Uterus (tissue), 4 donors: ENCODE measurements around the gene ALG12. TPM values are rescaled to one million over a fixed set of nuclear protein-coding genes. Genes with fewer than 3 reads are reported as not detected.

Source experiments
- DNase-seq, 2 donors: peaks; one replicate each; pipeline ENCODE4 v3.0.0-alpha.2; 2019 to 2020
- H3K27ac ChIP-seq, 2 donors: fragments of 200-600 bp; sonication (generic); 1 replicate in 1 of 2; 2 replicates in 1 of 2; pipeline ENCODE4 v1.5.1; 2016 to 2018
- H3K27me3 ChIP-seq, 2 donors: fragments of 200-600 bp; sonication (generic); one replicate each; pipeline ENCODE4 v1.5.1; 2018 to 2019; ENCODE audit warnings: control low read depth in 1 of 2
- H3K36me3 ChIP-seq, 2 donors: fragments of 200-600 bp; sonication (generic); one replicate each; pipeline ENCODE4 v1.5.1; 2019; ENCODE audit warnings: control low read depth in 1 of 2
- H3K4me1 ChIP-seq, 2 donors: fragments of 200-600 bp; sonication (generic); one replicate each; pipeline ENCODE4 v1.5.1; 2018 to 2019; ENCODE audit warnings: control low read depth in 1 of 2
- H3K4me3 ChIP-seq, 2 donors: fragments of 200-600 bp; sonication (generic); 1 replicate in 1 of 2; 2 replicates in 1 of 2; pipeline ENCODE4 v1.5.1; 2018 to 2019; ENCODE audit warnings: mild to moderate bottlenecking in 1 of 2
- H3K9me3 ChIP-seq, 2 donors: fragments of 200-600 bp; sonication (generic); one replicate each; pipeline ENCODE4 v1.5.1; 2019; ENCODE audit warnings: control low read depth in 1 of 2
- CTCF ChIP-seq, 4 experiments: fragments of 200-600 bp in 2 of 4; fragments of 450-650 bp in 2 of 4; sonication (generic) in 2 of 4; IDR thresholded peaks; one replicate each; pipeline ENCODE4 v1.5.1; 2016 to 2019; ENCODE audit warnings: antibody characterized with exemption in 4 of 4, mild to moderate bottlenecking in 2 of 4, moderate library complexity in 1 of 4
- POLR2A ChIP-seq, 2 donors: fragments of 450-650 bp; IDR thresholded peaks; one replicate each; pipeline ENCODE4 v1.6.1; 2016; ENCODE audit warnings: antibody characterized with exemption in 2 of 2, mild to moderate bottlenecking in 1 of 2, moderate library complexity in 1 of 2
- intact Hi-C: fragments of 100-400 bp; cut with DNase I; formaldehyde crosslinking; loops from one replicate; pipeline ENCODE4 v1.15.1; 2023; ENCODE audit warnings: low total_unique reads
- total RNA-seq, 4 donors: library from RNA; depleted of rRNA in 3 of 4; stranded (reverse); fragments of >200 nt in 3 of 4; gene quantifications; one replicate each; pipeline versions ENCODE4 v1.1.0 to v1.2.4, GENCODE V29; 2014 to 2023
- donor health status: DM: yes; HTN: yes; CAD: no.

Gene ALG12
- total RNA-seq, 4 donors from 2014 or later, result 11.8 to 22.5 (median 18.3) TPM

GRCh38 chr22:49884075-49884474 is 34.2 kb downstream of the ALG12 start:
- Histone ChIP-seq H3K36me3 (no peaks in the 10 kb centered on the region), H3K4me3 (no peak overlapping the region), H3K4me1 (no peaks in the 10 kb centered on the region), H3K9me3 (peaks cover 0 to 7% of the 10 kb centered on the region in 2 donors), H3K27me3 (no peaks in the 10 kb centered on the region), H3K27ac (no peak overlapping the region)
- no peak for DNase-seq
- intact Hi-C loops, result no loop called here
- TF ChIP-seq CTCF (IDR thresholded peaks at IDR 0.05) (no peak), POLR2A (IDR thresholded peaks at IDR 0.05) (no peak)

GRCh38 chr22:49883294-49883640 is 35.0 kb downstream of the ALG12 start:
- Histone ChIP-seq H3K36me3 (no peaks in the 10 kb centered on the region), H3K9me3 (peaks cover 0 to 7% of the 10 kb centered on the region in 2 donors), H3K27ac (no peak overlapping the region), H3K27me3 (no peaks in the 10 kb centered on the region), H3K4me1 (no peaks in the 10 kb centered on the region), H3K4me3 (no peak overlapping the region)
- TF ChIP-seq POLR2A (IDR thresholded peaks at IDR 0.05), result no peak
- no peak for TF ChIP-seq CTCF (IDR thresholded peaks at IDR 0.05)
- no peak for DNase-seq
- intact Hi-C loops, result no loop called here

GRCh38 chr22:49882519-49883293 is 35.5 kb downstream of the ALG12 start:
- intact Hi-C loops, result no loop called here
- Histone ChIP-seq H3K27me3 (no peaks in the 10 kb centered on the region), H3K27ac (no peak overlapping the region), H3K4me1 (no peaks in the 10 kb centered on the region), H3K4me3 (no peak overlapping the region), H3K9me3 (peaks cover 0 to 7% of the 10 kb centered on the region in 2 donors), H3K36me3 (no peaks in the 10 kb centered on the region)
- no peak for TF ChIP-seq CTCF (IDR thresholded peaks at IDR 0.05)
- no peak for TF ChIP-seq POLR2A (IDR thresholded peaks at IDR 0.05)
- DNase-seq, result no peak

GRCh38 chr22:49881856-49882255 is 36.4 kb downstream of the ALG12 start:
- Histone ChIP-seq H3K27ac (no peak overlapping the region), H3K9me3 (peaks cover 0 to 7% of the 10 kb centered on the region in 2 donors), H3K4me1 (no peaks in the 10 kb centered on the region), H3K27me3 (no peaks in the 10 kb centered on the region), H3K4me3 (no peak overlapping the region), H3K36me3 (no peaks in the 10 kb centered on the region)
- no peak for DNase-seq
- TF ChIP-seq POLR2A (IDR thresholded peaks at IDR 0.05) (no peak), CTCF (IDR thresholded peaks at IDR 0.05) (no peak)
- intact Hi-C loops, result no loop called here

- intact Hi-C loops, result no loop called here
- Histone ChIP-seq H3K4me3 (no peak overlapping the region), H3K27ac (no peak overlapping the region), H3K36me3 (no peaks in the 10 kb centered on the region), H3K9me3 (peaks cover 0 to 7% of the 10 kb centered on the region in 2 donors), H3K4me1 (no peaks in the 10 kb centered on the region), H3K27me3 (no peaks in the 10 kb centered on the region)
- TF ChIP-seq CTCF (IDR thresholded peaks at IDR 0.05) (no peak), POLR2A (IDR thresholded peaks at IDR 0.05) (no peak)
- DNase-seq, result no peak
Observed at GRCh38 chr22:49880281-49880680, 38.0 kb downstream of the ALG12 start.
